ENCODE results near the gene ZNF469.

GRCh38 chr16:88423448-88423850, 40.7 kb downstream of the ZNF469 start:
- no peak for TF ChIP-seq CTCF (optimal IDR thresholded peaks at IDR 0.05 in 1 of 3, IDR thresholded peaks at IDR 0.05 in 1 of 3, conservative IDR thresholded peaks at IDR 0.05 in 1 of 3; ENCODE audit: extremely low read depth in 1 of 3, insufficient read depth in 2 of 3, low read length in 3 of 3)
- TF ChIP-seq EZH2 (IDR thresholded peaks at IDR 0.05; ENCODE audit: low read length) = no peak
